ENCODE results near the gene SLC9A8.

- TF ChIP-seq, protein P1, sequence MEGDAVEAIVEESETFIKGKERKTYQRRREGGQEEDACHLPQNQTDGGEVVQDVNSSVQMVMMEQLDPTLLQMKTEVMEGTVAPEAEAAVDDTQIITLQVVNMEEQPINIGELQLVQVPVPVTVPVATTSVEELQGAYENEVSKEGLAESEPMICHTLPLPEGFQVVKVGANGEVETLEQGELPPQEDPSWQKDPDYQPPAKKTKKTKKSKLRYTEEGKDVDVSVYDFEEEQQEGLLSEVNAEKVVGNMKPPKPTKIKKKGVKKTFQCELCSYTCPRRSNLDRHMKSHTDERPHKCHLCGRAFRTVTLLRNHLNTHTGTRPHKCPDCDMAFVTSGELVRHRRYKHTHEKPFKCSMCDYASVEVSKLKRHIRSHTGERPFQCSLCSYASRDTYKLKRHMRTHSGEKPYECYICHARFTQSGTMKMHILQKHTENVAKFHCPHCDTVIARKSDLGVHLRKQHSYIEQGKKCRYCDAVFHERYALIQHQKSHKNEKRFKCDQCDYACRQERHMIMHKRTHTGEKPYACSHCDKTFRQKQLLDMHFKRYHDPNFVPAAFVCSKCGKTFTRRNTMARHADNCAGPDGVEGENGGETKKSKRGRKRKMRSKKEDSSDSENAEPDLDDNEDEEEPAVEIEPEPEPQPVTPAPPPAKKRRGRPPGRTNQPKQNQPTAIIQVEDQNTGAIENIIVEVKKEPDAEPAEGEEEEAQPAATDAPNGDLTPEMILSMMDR (IDR thresholded peaks at IDR 0.05; ENCODE audit: borderline replicate concordance, extremely low read depth, low read length, poor library complexity, severe bottlenecking), result no peak
- TF ChIP-seq EZH2 (IDR thresholded peaks at IDR 0.05; ENCODE audit: borderline replicate concordance, low read depth, low read length, severe bottlenecking), result no peak
Observed at GRCh38 chr20:49891476-49892110, 79.0 kb downstream of the SLC9A8 start.
